Liver (tissue), 9 donors: ENCODE measurements around the gene PTGR1. TPM values are rescaled to one million over a fixed set of nuclear protein-coding genes. Genes with fewer than 3 reads are reported as not detected.

Experiments used
- DNase-seq: peaks from one replicate; pipeline ENCODE4 v3.0.0-alpha.2; 2017; ENCODE audit warnings: low spot score
- H3K27ac ChIP-seq, 2 donors: one replicate each; pipeline ENCODE4 v1.7.0; 2013; ENCODE audit warnings: inconsistent platforms in 2 of 2, low read length in 2 of 2, control low read depth in 1 of 2, low read depth in 1 of 2, mild to moderate bottlenecking in 1 of 2
- H3K27me3 ChIP-seq, 4 donors: one replicate each; pipeline versions ENCODE4 v1.6.1 to v1.7.0; 2013; ENCODE audit warnings: low read length in 3 of 4, inconsistent platforms in 1 of 4, mild to moderate bottlenecking in 1 of 4, moderate library complexity in 1 of 4; ENCODE audit not compliant: control insufficient read depth in 4 of 4, insufficient read depth in 4 of 4
- H3K36me3 ChIP-seq, 4 donors: one replicate each; pipeline versions ENCODE4 v1.6.1 to v1.7.0; 2013; ENCODE audit warnings: low read length in 3 of 4, mild to moderate bottlenecking in 3 of 4, low read depth in 1 of 4, moderate library complexity in 1 of 4; ENCODE audit not compliant: control insufficient read depth in 4 of 4, insufficient read depth in 3 of 4
- H3K4me1 ChIP-seq, 4 donors: one replicate each; pipeline versions ENCODE4 v1.6.1 to v1.7.0; 2013; ENCODE audit warnings: low read length in 3 of 4, mild to moderate bottlenecking in 3 of 4, moderate library complexity in 1 of 4; ENCODE audit not compliant: control insufficient read depth in 4 of 4, insufficient read depth in 4 of 4
- H3K4me3 ChIP-seq, 3 donors: one replicate each; pipeline versions ENCODE4 v1.6.1 to v1.7.0; 2013; ENCODE audit warnings: low read length in 3 of 3, control low read depth in 1 of 3, low read depth in 1 of 3, mild to moderate bottlenecking in 1 of 3
- H3K9ac ChIP-seq, 2 donors: one replicate each; pipeline ENCODE4 v1.7.0; 2013; ENCODE audit warnings: low read length in 2 of 2, mild to moderate bottlenecking in 2 of 2, moderate library complexity in 2 of 2, control low read depth in 1 of 2, low read depth in 1 of 2
- H3K9me3 ChIP-seq, 4 donors: one replicate each; pipeline versions ENCODE4 v1.6.1 to v1.7.0; 2013; ENCODE audit warnings: low read length in 3 of 4; ENCODE audit not compliant: control insufficient read depth in 4 of 4
- FOXA2 ChIP-seq: IDR thresholded peaks from 2 replicates; pipeline ENCODE4 v1.6.1; 2016; ENCODE audit warnings: antibody characterized with exemption
- GABPA ChIP-seq, 2 donors: IDR thresholded peaks in 1 of 2; conservative IDR thresholded peaks in 1 of 2; 2 replicates each; pipeline ENCODE4 v1.6.1; 2016; ENCODE audit warnings: antibody characterized with exemption in 2 of 2, mild to moderate bottlenecking in 1 of 2, moderate library complexity in 1 of 2
- HNF4G ChIP-seq: IDR thresholded peaks from 2 replicates; pipeline ENCODE4 v1.6.1; 2016; ENCODE audit warnings: antibody characterized with exemption
- JUND ChIP-seq, 2 donors: IDR thresholded peaks; 2 replicates each; pipeline ENCODE4 v1.6.1; 2016; ENCODE audit warnings: antibody characterized with exemption in 2 of 2
- NR2F2 ChIP-seq: IDR thresholded peaks from 2 replicates; pipeline ENCODE4 v1.6.1; 2016; ENCODE audit warnings: antibody characterized with exemption
- REST ChIP-seq: IDR thresholded peaks from 2 replicates; pipeline ENCODE4 v1.6.1; 2016; ENCODE audit warnings: antibody characterized with exemption, mild to moderate bottlenecking
- TAF1 ChIP-seq: conservative IDR thresholded peaks from 2 replicates; pipeline ENCODE4 v1.6.1; 2016; ENCODE audit warnings: antibody characterized with exemption, mild to moderate bottlenecking
- YY1 ChIP-seq: IDR thresholded peaks from 2 replicates; pipeline ENCODE4 v1.6.1; 2016; ENCODE audit warnings: antibody characterized with exemption, mild to moderate bottlenecking
- WGBS: extraction: QIAGEN DNeasy Blood & Tissue Kit; methylation state at CpG from one replicate; pipeline ENCODE4 v1.1.7; 2013; 5-methylcytosine and 5-hydroxymethylcytosine counted together
- polyA plus RNA-seq, 2 donors: library from polyadenylated mRNA; stranded (reverse) in 1 of 2; unstranded in 1 of 2; fragments of 200-250 nt in 1 of 2; fragments of >200 nt in 1 of 2; fragmentation: Nextera tagmentation in 1 of 2; extraction: Ambion mirVana in 1 of 2; gene quantifications; one replicate each; pipeline versions ENCODE4 v1.2.1 to v1.2.3, GENCODE V29; 2013 to 2015
- total RNA-seq, 2 donors: library from RNA; depleted of rRNA; stranded (reverse); fragments of >200 nt; gene quantifications; one replicate each; pipeline ENCODE4 v1.2.3, GENCODE V29; 2014
- TF ChIP-seq, protein P1 (sequence below): fragments of 150-350 bp; IDR thresholded peaks from 2 replicates; pipeline ENCODE4 v1.5.1; 2017; ENCODE audit warnings: improper control_type of control experiment, low read depth, low read length; ENCODE audit not compliant: missing input control
- donor health status: healthy.
- donor health status: healthy.
- donor health status: healthy.
- donor health status: healthy.
- donor health status: healthy.

The PTGR1 gene
- total and polyA plus RNA-seq, 4 donors = 53.1 to 784 (median 471) TPM

- TF ChIP-seq GABPA (IDR thresholded peaks at IDR 0.05 in 1 of 2, conservative IDR thresholded peaks at IDR 0.05 in 1 of 2) = no peak
- WGBS = 97% methylated on average over 2 of the region's 2 CpGs
- Histone ChIP-seq H3K4me3 (no peak overlapping the region), H3K36me3 (no peaks in the 10 kb centered on the region), H3K27me3 (no peaks in the 10 kb centered on the region), H3K4me1 (peaks cover 3 to 14% (median 9%) of the 10 kb centered on the region in 4 donors), H3K9ac (no peak overlapping the region), H3K9me3 (peaks cover 0 to 16% (median 5%) of the 10 kb centered on the region in 4 donors), H3K27ac (no peak overlapping the region)
- DNase-seq = no peak
Measured at GRCh38 chr9:111527347-111527746, 72.1 kb downstream of the PTGR1 start.

- H3K36me3 ChIP-seq = no peaks in the 10 kb centered on the region
- WGBS = 5% methylated on average over 66 of the region's 66 CpGs
- H3K4me1 ChIP-seq = peaks cover 3 to 14% (median 9%) of the 10 kb centered on the region in 4 donors
- H3K9ac ChIP-seq = no peak within 1 kb of the TSS
- H3K27ac ChIP-seq = no peak within 1 kb of the TSS
- H3K9me3 ChIP-seq = peaks cover 0 to 14% (median 4%) of the 10 kb centered on the region in 4 donors
- H3K27me3 ChIP-seq = no peaks in the 10 kb centered on the region
- no peak for TF ChIP-seq YY1
- no peak for TF ChIP-seq REST
- TF ChIP-seq HNF4G = no peak
- peak; percentile 70 for DNase-seq
- peak within 1 kb of the TSS; percentile 51 to 71 (median 68) for H3K4me3 ChIP-seq
Measured at GRCh38 chr9:111525056-111525977, 74.1 kb downstream of the PTGR1 start, which contains the start of gene ZNF483. TSS of gene ZNF483 (plus strand) at chr9:111525179. CDS start at chr9:111527396, 2,217 bp downstream.

GRCh38 chr9:111524731-111525055 lies 74.8 kb downstream of the PTGR1 start:
- peaks cover 0 to 14% (median 4%) of the 10 kb centered on the region in 4 donors for H3K9me3 ChIP-seq
- no peaks in the 10 kb centered on the region for H3K27me3 ChIP-seq
- 39% methylated on average over 7 of the region's 7 CpGs for WGBS
- TF ChIP-seq YY1 (no peak), JUND (IDR thresholded peaks at IDR 0.05) (no peak), NR2F2 (no peak), FOXA2 (no peak), TAF1 (no peak)
- TF ChIP-seq, protein P1, sequence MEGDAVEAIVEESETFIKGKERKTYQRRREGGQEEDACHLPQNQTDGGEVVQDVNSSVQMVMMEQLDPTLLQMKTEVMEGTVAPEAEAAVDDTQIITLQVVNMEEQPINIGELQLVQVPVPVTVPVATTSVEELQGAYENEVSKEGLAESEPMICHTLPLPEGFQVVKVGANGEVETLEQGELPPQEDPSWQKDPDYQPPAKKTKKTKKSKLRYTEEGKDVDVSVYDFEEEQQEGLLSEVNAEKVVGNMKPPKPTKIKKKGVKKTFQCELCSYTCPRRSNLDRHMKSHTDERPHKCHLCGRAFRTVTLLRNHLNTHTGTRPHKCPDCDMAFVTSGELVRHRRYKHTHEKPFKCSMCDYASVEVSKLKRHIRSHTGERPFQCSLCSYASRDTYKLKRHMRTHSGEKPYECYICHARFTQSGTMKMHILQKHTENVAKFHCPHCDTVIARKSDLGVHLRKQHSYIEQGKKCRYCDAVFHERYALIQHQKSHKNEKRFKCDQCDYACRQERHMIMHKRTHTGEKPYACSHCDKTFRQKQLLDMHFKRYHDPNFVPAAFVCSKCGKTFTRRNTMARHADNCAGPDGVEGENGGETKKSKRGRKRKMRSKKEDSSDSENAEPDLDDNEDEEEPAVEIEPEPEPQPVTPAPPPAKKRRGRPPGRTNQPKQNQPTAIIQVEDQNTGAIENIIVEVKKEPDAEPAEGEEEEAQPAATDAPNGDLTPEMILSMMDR = no peak
- peak overlapping the region; percentile 51 to 71 (median 68) for H3K4me3 ChIP-seq
- no peak for DNase-seq
- H3K27ac ChIP-seq = no peak overlapping the region
- no peak overlapping the region for H3K9ac ChIP-seq
- H3K36me3 ChIP-seq = no peaks in the 10 kb centered on the region
- H3K4me1 ChIP-seq = peaks cover 3 to 14% (median 9%) of the 10 kb centered on the region in 4 donors
